Motor neuron (in vitro differentiated cells): ENCODE data around the gene HIPK2. TPM values are rescaled to one million over a fixed set of nuclear protein-coding genes. Genes with fewer than 3 reads are reported as not detected.
A peak's percentile ranks its signal among the peaks of the same experiment; 100 is the strongest.

ENCODE experiments used
- ATAC-seq, 8 experiments: fragments of 200-7000 bp; cut with Tn5 transposase; replicated peaks in 6 of 8; 2 replicates each; pipeline ENCODE4 v1.8.0; 2021; ENCODE audit warnings: mild to moderate bottlenecking in 8 of 8, moderate library complexity in 8 of 8
- H3K27ac ChIP-seq, 2 donors: fragments of 250-450 bp; sonication (Bioruptor Pico); 2 replicates each; pipeline ENCODE4 v1.9.0; 2021; ENCODE audit warnings: antibody characterized with exemption in 2 of 2, mild to moderate bottlenecking in 2 of 2, moderate library complexity in 1 of 2
- H3K4me1 ChIP-seq, 2 donors: fragments of 250-450 bp; sonication (Bioruptor Pico); replicated peaks in 1 of 2; 2 replicates each; pipeline ENCODE4 v1.6.1; 2021; ENCODE audit warnings: antibody characterized with exemption in 2 of 2, mild to moderate bottlenecking in 2 of 2, moderate library complexity in 1 of 2
- H3K4me3 ChIP-seq, 5 donors: fragments of 250-450 bp; sonication (Bioruptor Pico); 2 replicates each; pipeline ENCODE4 v1.9.0; 2021; ENCODE audit warnings: antibody characterized with exemption in 5 of 5, mild to moderate bottlenecking in 5 of 5, moderate library complexity in 4 of 5
- WGBS, 10 experiments: fragments of 450-650 bp; shearing (Covaris generic); methylation state at CpG; one replicate each; pipeline ENCODE4 v1.0.0; 2022; 5-methylcytosine and 5-hydroxymethylcytosine counted together
- in situ Hi-C, 9 experiments: fragments of 400-800 bp; cut with MboI; loops; one replicate each; pipeline ENCODE4 v1.15.0; 2021; ENCODE audit warnings: low sequenced_read_pairs in 9 of 9, low pct_unique_long_range_greater_than_20kb in 2 of 9; ENCODE audit not compliant: unreplicated experiment in 9 of 9
- total RNA-seq, 8 experiments: library from RNA; unstranded; fragments of 300-600 nt; gene quantifications; 2 replicates each; pipeline versions ENCODE4 v1.2.3 to v1.2.4, GENCODE V29; 2022

The HIPK2 gene
- total RNA-seq, 8 experiments from 2014 or later: 2.0 to 34.9 (median 15.8) TPM

- H3K4me1 ChIP-seq: no peaks in the 10 kb centered on the region
- in situ Hi-C loops: no loop called here
- no peak overlapping the region for H3K27ac ChIP-seq
- no peak overlapping the region for H3K4me3 ChIP-seq
- ATAC-seq: no peak
- WGBS, 10 experiments: 9 to 100% (median 51%) methylated on average over 1 of the region's 1 CpG; no CpG with 5 or more reads in 2 of the 10 experiments
Observed at GRCh38 chr7:139531094-139531493, 246.7 kb downstream of the HIPK2 start.

DNA sequence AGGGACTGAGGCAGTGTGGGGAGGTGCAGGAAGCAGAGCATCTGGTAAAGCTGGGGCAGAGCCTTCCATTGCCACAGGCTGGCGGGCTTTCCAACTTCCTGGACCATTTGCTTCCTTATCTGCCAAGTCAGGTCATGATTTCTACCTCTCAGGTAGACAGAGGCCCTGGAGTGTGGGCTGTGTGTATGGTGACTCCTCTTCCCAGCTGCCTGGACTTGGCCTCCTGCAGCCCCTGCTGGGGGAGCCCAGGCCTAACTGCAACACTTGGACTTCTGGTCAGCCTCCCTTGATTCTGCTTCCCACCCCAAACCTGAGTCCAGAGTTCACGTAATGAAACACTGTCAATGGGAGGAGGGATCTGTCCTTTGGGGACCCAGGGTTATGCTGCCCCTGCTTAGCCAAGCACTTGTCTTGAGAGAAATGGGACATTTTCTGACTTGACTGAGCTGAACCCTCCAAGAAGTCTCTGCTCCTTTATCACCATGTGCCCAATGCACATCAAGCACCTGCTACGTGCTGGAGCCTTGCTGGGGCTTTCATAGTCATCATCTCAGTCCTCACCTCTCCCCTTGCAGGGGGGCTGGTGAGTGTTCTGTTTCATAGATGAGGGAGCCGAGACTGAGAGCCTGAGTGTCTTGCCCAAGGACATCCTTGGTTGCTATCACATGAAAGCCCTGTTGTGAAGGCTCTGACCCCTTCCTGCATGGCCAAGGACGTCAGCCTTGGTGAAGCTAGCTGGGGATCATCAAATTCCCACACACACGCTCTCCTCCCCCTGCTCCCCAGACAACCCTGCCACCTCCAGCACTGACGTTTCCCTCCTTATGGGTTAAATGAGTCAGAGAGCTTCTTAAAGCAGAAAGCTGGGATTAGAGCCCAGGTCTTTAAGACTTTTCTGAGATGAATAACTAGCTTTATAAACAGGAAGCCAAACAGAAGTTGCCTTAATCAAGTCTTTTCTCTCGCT lies 250.9 kb downstream of the HIPK2 start:
- in situ Hi-C loops: no loop called here
- no peak for ATAC-seq
- 27 to 100% (median 69%) methylated on average over 1 to 4 of the region's 8 CpGs; no CpG with 5 or more reads in 2 of the 10 experiments for WGBS, 10 experiments
- no peaks in the 10 kb centered on the region for H3K4me1 ChIP-seq
- no peak overlapping the region for H3K4me3 ChIP-seq
- no peak overlapping the region for H3K27ac ChIP-seq

DNA sequence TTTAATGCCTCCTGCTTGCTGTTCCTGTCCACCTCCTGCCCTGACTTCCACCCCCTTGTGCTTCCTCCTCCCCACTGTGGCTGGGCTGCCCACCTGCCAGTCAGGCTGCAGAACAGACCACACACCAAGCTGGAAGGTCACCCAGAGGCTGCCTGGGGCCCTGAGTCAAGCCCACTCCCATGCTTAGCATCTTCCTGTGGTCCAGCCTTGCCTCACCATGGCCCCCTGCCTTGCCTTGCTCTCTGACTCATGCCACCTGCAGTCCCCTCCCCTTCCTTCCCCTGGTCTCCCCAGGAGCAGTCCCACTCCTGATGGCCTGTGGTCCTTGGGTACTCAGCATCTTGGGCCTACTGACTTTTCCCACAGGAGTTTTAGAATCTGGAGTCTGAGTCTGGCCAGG lies 252.0 kb downstream of the HIPK2 start:
- Histone ChIP-seq H3K27ac (no peak overlapping the region), H3K4me3 (no peak overlapping the region), H3K4me1 (no peaks in the 10 kb centered on the region)
- ATAC-seq: no peak
- in situ Hi-C loops: no loop called here

GRCh38 chr7:139525239-139525638 lies 252.6 kb downstream of the HIPK2 start:
- Histone ChIP-seq H3K4me3 (no peak overlapping the region), H3K4me1 (no peaks in the 10 kb centered on the region), H3K27ac (no peak overlapping the region)
- WGBS, 10 experiments: 60 to 94% (median 90%) methylated on average over 1 to 7 of the region's 10 CpGs; no CpG with 5 or more reads in 2 of the 10 experiments
- in situ Hi-C loops: no loop called here
- no peak for ATAC-seq

DNA sequence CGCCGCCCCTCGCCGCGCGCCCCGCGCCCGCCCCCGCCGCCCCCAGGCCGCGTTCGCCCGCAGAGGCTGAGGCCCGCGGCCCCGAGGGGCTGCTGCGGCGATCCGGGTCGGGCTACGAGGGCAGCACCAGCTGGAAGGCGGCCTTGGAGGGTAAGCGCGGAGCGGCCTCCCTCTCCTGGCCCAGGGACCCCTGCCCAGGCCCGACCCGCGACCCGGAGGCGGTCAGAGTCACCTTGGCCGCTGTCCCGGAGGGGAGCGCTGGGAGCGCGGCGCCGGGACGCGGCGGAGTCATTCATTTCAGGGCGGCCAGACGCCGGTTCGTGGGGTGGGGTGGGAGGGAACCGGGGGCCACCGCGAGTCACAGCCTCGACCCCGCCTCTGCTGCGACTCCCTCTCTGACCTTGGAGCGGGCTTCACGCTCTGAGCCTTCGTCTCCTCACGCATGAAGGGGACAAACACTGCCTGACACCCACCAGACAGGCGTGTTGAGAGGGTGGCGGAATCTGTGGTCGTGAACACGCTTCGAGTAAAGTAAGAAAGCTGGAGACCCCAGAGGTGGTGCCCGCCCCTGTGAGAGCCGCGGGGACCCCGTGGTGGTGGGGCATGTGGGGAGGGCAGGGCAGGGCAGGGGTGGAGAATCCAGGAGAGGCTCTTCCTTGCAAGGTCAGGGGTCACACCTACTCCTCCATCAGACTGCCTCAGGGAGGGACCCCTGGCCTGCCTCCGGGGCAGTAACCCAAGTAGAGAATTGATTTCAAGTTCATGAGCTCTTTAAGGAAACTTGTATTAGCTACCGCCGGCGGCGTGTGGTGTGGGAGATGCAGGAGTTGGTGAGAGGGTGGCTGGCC lies 253.6 kb downstream of the HIPK2 start:
- in situ Hi-C loops: no loop called here
- WGBS, 10 experiments: 95 to 100% methylated on average over 1 to 4 of the region's 70 CpGs; no CpG with 5 or more reads in 8 of the 10 experiments
- Histone ChIP-seq H3K4me3 (peak overlapping the region; percentile 36 to 57 (median 38)), H3K27ac (no peak overlapping the region), H3K4me1 (no peaks in the 10 kb centered on the region)
- ATAC-seq: peak in 5 of 8 experiments; percentile 8 to 58 (median 42)

DNA sequence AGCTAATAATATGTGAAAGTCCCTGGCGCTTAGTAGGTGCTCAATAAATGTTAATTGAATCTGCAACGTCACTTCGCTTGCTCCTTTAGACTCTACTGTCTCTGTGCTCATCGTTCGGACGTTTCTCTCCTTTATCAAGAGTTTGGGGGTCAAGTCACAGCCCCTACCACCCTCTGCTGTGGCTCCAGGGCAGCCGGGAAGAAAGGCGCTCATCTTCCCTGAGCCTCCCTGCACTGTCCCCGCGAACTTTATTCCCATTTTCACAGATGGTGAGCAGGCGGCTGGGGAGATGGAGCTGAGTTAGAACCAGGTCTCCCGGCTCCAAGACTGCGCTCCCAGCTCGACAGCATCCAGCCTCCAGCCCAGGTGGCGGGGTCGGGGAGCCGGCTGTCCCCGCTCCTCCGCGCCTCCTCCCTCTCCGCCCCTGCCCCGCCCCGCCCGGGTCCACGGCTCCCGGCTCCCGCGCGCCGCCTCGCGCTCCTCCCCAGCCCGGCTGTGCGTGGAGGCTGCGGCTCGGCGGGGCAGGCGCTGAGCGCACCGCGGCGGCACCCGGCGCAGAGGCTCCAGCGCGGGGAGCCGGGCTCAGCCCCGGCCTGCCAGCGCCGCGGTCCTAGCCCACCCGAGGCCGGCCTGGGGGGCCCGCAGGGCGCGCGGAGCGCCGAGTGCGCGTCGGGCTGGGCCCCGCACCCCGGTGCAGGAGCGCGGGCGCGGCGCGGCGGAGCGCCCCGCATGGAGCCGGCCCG lies 254.4 kb downstream of the HIPK2 start, which contains the start of gene CLEC2L:
Gene CLEC2L (plus strand): TSS at position 487 of the 743 bp plus-strand sequence. CDS start 243 bp downstream, at position 730.
- no peak within 1 kb of the TSS for H3K27ac ChIP-seq
- peak within 1 kb of the TSS; percentile 36 to 57 (median 38) for H3K4me3 ChIP-seq
- in situ Hi-C loops: no loop called here
- peak; percentile 54 to 96 (median 92) for ATAC-seq
- H3K4me1 ChIP-seq: no peaks in the 10 kb centered on the region
- WGBS, 10 experiments: 0 to 19% (median 13%) methylated on average over 1 to 12 of the region's 75 CpGs; no CpG with 5 or more reads in 4 of the 10 experiments

GRCh38 chr7:139522830-139523198 lies 255.0 kb downstream of the HIPK2 start:
- WGBS, 10 experiments: 0 to 100% (median 45%) methylated on average over 1 to 4 of the region's 11 CpGs; no CpG with 5 or more reads in 4 of the 10 experiments
- no peak overlapping the region for H3K27ac ChIP-seq
- in situ Hi-C loops: no loop called here
- no peak for ATAC-seq
- H3K4me1 ChIP-seq: no peaks in the 10 kb centered on the region
- no peak overlapping the region for H3K4me3 ChIP-seq

- 56 to 67% (median 60%) methylated on average over 1 of the region's 1 CpG; no CpG with 5 or more reads in 6 of the 10 experiments for WGBS, 10 experiments
- in situ Hi-C loops: no loop called here
- no peak overlapping the region for H3K4me3 ChIP-seq
- H3K27ac ChIP-seq: no peak overlapping the region
- no peak for ATAC-seq
- no peaks in the 10 kb centered on the region for H3K4me1 ChIP-seq
Observed at GRCh38 chr7:139521439-139521838, 256.4 kb downstream of the HIPK2 start.

GRCh38 chr7:139515266-139515665 lies 262.5 kb downstream of the HIPK2 start:
- no peak for ATAC-seq
- Histone ChIP-seq H3K4me3 (no peak overlapping the region), H3K4me1 (peaks cover 9% of the 10 kb centered on the region in 2 donors), H3K27ac (no peak overlapping the region)
- in situ Hi-C loops: no loop called here
- 10 to 92% (median 60%) methylated on average over 1 to 8 of the region's 8 CpGs; no CpG with 5 or more reads in 3 of the 10 experiments for WGBS, 10 experiments

Other genes starting within 250 kb of the HIPK2 start
- 1 to 10 TPM in 2 of 8 experiments, under 1 TPM in 6; 0.31 to 2.5 (median 0.46) TPM for gene TBXAS1, start 51.3 kb upstream of the HIPK2 start, total RNA-seq